GM18868 (cell line): ENCODE measurements around the gene PRICKLE2.

ENCODE experiments used
- ATAC-seq: cut with Tn5 transposase; IDR thresholded peaks from one replicate; pipeline ENCODE4 v1.9.1; 2021; ENCODE audit warnings: mild to moderate bottlenecking, moderate library complexity; ENCODE audit not compliant: unreplicated experiment

PRICKLE2 gene

GRCh38 chr3:64220161-64220914 lies 4.9 kb downstream of the PRICKLE2 start:
- ATAC-seq, result no peak

GRCh38 chr3:64218746-64219145 lies 6.5 kb downstream of the PRICKLE2 start:
- no peak for ATAC-seq

- ATAC-seq, result no peak
These were observed 6.9 kb downstream of the PRICKLE2 start for GRCh38 chr3:64218329-64218728.

GRCh38 chr3:64216274-64217147 lies 8.8 kb downstream of the PRICKLE2 start:
- no peak for ATAC-seq

GRCh38 chr3:64215559-64215958 lies 9.7 kb downstream of the PRICKLE2 start:
- no peak for ATAC-seq

GRCh38 chr3:64215103-64215502 lies 10.2 kb downstream of the PRICKLE2 start:
- no peak for ATAC-seq

GRCh38 chr3:64214381-64215018 lies 10.8 kb downstream of the PRICKLE2 start:
- ATAC-seq, result no peak

GRCh38 chr3:64213962-64214379 lies 11.3 kb downstream of the PRICKLE2 start:
- ATAC-seq, result no peak

GRCh38 chr3:64213224-64213878 lies 11.9 kb downstream of the PRICKLE2 start:
- ATAC-seq, result no peak

- ATAC-seq, result peak; percentile 74
These were observed 15.2 kb downstream of the PRICKLE2 start for GRCh38 chr3:64209866-64210621.

- ATAC-seq, result no peak
These were observed 17.8 kb downstream of the PRICKLE2 start for GRCh38 chr3:64207289-64208080.

GRCh38 chr3:64203969-64204908 lies 21.0 kb downstream of the PRICKLE2 start:
- ATAC-seq, result no peak

- ATAC-seq, result no peak
These were observed 22.1 kb downstream of the PRICKLE2 start for GRCh38 chr3:64203216-64203615.

GRCh38 chr3:64199932-64200331 lies 25.3 kb downstream of the PRICKLE2 start:
- no peak for ATAC-seq

GRCh38 chr3:64196236-64196929 lies 28.9 kb downstream of the PRICKLE2 start:
- no peak for ATAC-seq

- ATAC-seq, result no peak
These were observed 29.5 kb downstream of the PRICKLE2 start for GRCh38 chr3:64195789-64196188.

GRCh38 chr3:64191822-64192221 lies 33.4 kb downstream of the PRICKLE2 start:
- no peak for ATAC-seq
